HG03469 (cell line): ENCODE measurements around the gene HOXD13.

ENCODE experiments used
- ATAC-seq: cut with Tn5 transposase; IDR thresholded peaks from one replicate; pipeline ENCODE4 v1.9.1; 2021; ENCODE audit warnings: mild to moderate bottlenecking, moderate library complexity, moderate number of reproducible peaks; ENCODE audit not compliant: unreplicated experiment

Gene HOXD13

GRCh38 chr2:176105078-176105729, 12.7 kb downstream of the HOXD13 start:
- ATAC-seq: no peak

GRCh38 chr2:176105730-176106580, 13.4 kb downstream of the HOXD13 start:
- ATAC-seq: no peak

- ATAC-seq: no peak
Measured at GRCh38 chr2:176106581-176107539, 14.3 kb downstream of the HOXD13 start, which contains the start of gene HOXD11. Gene HOXD11, plus strand, starts transcription at chr2:176107280. Its CDS starts 76 bp downstream, at chr2:176107356.

- no peak for ATAC-seq
Measured at GRCh38 chr2:176107731-176108181, 15.2 kb downstream of the HOXD13 start.

GRCh38 chr2:176109192-176109901, 16.8 kb downstream of the HOXD13 start:
- ATAC-seq: no peak

GRCh38 chr2:176109946-176110345, 17.4 kb downstream of the HOXD13 start:
- ATAC-seq: no peak

- no peak for ATAC-seq
Measured at GRCh38 chr2:176110415-176111308, 18.1 kb downstream of the HOXD13 start.

- no peak for ATAC-seq
Measured at GRCh38 chr2:176111309-176111663, 18.8 kb downstream of the HOXD13 start.

- no peak for ATAC-seq
Measured at GRCh38 chr2:176111846-176112374, 19.4 kb downstream of the HOXD13 start.

GRCh38 chr2:176112375-176113302, 20.1 kb downstream of the HOXD13 start:
- no peak for ATAC-seq

GRCh38 chr2:176114120-176114929, 21.8 kb downstream of the HOXD13 start:
- ATAC-seq: no peak

GRCh38 chr2:176114930-176115625, 22.6 kb downstream of the HOXD13 start:
- ATAC-seq: no peak

GRCh38 chr2:176115883-176116813, 23.6 kb downstream of the HOXD13 start, which contains the start of gene HOXD10:
Gene HOXD10, plus strand, starts transcription at chr2:176116778. Its CDS starts 56 bp downstream, at chr2:176116834.
- ATAC-seq: no peak

- ATAC-seq: no peak
Measured at GRCh38 chr2:176117162-176117822, 24.8 kb downstream of the HOXD13 start.
